ENCODE measurements around the gene CACNA1H. TPM values are rescaled to one million over a fixed set of nuclear protein-coding genes. Genes with fewer than 3 reads are reported as not detected.
"Not testable (repeated sequence)": the region's sequence is repeated elsewhere in the genome, so short reads cannot be mapped to it uniquely, and the experiment has no call there.

CACNA1H gene
- total RNA-seq, 1 donor from 2014 or later = 3.2 TPM

GRCh38 chr16:1255276-1256122 lies 102.6 kb downstream of the CACNA1H start, which contains the start of gene TPSD1:
Gene TPSD1, plus strand, starts transcription at chr16:1256069. Its CDS starts 212 bp downstream, at chr16:1256281.
- DNase-seq; intact Hi-C loops (cut with micrococcal nuclease); ATAC-seq: not testable (repeated sequence)

DNA sequence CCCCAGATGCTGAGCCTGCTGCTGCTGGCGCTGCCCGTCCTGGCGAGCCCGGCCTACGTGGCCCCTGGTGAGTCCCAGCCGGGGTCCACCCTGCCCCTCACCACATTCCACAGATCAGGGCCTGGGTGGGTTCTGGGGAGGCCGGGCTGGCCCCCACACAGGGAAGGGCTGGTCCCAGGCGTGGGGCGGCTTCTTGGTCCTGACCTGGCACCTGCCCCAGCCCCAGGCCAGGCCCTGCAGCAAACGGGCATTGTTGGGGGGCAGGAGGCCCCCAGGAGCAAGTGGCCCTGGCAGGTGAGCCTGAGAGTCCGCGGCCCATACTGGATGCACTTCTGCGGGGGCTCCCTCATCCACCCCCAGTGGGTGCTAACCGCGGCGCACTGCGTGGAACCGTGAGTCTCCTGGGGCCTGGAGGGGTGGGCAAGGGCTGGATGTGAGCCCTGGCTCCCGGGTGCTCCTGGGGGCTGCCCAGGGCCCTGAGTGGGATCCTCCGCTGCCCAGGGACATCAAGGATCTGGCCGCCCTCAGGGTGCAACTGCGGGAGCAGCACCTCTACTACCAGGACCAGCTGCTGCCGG lies 103.5 kb downstream of the CACNA1H start:
- not testable (repeated sequence) for DNase-seq

GRCh38 chr16:1256874-1257322 lies 104.0 kb downstream of the CACNA1H start:
- DNase-seq = no peak
- intact Hi-C loops (cut with micrococcal nuclease) = no loop called here

More for the DNA sequence above, 103.5 kb downstream of the CACNA1H start:
- ATAC-seq; intact Hi-C loops (cut with micrococcal nuclease): not testable (repeated sequence)

GRCh38 chr16:1257561-1258224 lies 104.8 kb downstream of the CACNA1H start:
- DNase-seq (no peak), ATAC-seq (no peak)
- intact Hi-C loops (cut with micrococcal nuclease) = no loop called here

More at GRCh38 chr16:1256874-1257322, 104.0 kb downstream of the CACNA1H start:
- no peak for ATAC-seq

DNA sequence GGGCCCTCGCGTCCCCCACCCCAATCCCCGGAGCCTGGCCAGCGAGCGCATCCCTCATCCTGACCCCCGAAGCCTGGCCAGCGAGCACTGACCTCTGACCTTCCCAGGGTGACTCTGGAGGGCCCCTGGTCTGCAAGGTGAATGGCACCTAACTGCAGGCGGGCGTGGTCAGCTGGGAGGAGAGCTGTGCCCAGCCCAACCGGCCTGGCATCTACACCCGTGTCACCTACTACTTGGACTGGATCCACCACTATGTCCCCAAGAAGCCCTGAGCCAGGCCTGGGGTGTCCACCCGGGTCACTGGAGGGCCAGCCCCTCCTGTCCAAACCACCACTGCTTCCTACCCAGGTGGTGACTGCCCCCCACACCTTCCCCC lies 105.3 kb downstream of the CACNA1H start:
- no peak for DNase-seq
- no peak for ATAC-seq
- intact Hi-C loops (cut with micrococcal nuclease) = no loop called here

- DNase-seq (no peak), ATAC-seq (no peak)
Measured at GRCh38 chr16:1258906-1259759, 106.2 kb downstream of the CACNA1H start.

DNA sequence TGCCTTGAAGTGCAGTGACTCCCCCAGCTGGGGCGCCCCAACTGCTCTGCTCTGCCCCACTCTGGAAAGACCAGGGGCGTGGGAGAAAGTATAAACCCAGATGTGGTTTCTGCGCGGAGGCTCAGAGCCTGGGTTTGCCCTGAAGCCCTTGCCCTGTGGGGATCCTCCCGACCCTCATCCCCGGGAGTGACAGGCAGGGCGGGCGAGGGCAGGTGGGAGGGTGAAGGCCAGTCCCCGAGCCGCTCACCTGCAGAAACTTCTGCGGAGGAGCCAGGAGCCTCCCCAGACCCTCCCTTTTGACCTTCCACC lies 106.8 kb downstream of the CACNA1H start:
- ATAC-seq = no peak
- DNase-seq = no peak
- intact Hi-C loops (cut with micrococcal nuclease) = no loop called here

More at GRCh38 chr16:1258906-1259759, 106.2 kb downstream of the CACNA1H start:
- intact Hi-C loops (cut with micrococcal nuclease) = no loop called here

- intact Hi-C loops (cut with micrococcal nuclease) = no loop called here
- no peak for ATAC-seq
- no peak for DNase-seq
Measured at GRCh38 chr16:1260101-1260680, 107.3 kb downstream of the CACNA1H start.

- ATAC-seq (no peak), DNase-seq (no peak)
- intact Hi-C loops (cut with micrococcal nuclease) = no loop called here
Measured at GRCh38 chr16:1261131-1261892, 108.4 kb downstream of the CACNA1H start.

DNA sequence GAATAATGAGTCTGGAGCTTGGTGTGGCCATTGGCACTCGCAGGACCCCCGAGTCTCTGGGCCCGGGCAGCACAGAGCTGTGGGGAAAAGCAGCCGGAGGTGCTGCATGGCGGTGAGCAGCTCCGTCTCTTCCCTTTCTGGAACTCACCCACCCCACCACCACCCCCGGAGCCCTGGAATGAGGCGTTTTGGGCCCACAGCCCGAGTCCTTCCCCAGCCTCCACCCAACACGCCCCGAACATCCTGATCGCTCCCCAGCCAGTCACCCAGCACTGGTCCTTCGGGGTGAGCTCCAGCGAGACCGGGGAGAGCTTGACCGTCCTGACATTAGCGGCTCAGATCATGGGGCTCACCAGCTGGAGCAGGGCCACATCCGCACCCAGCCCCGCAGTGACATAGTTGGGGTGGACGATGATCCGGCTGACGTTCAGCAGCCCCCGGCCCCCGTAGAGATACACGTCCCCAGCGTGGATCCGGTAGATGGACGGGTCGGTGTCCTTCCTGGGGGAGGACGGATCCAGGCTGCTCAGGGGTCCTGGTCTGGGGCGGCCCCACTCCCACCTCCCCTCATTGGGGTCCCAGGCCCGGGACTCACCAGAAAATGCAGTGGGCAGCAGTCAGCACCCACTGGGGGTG lies 109.4 kb downstream of the CACNA1H start:
- no peak for ATAC-seq
- intact Hi-C loops (cut with micrococcal nuclease) = no loop called here

DNA sequence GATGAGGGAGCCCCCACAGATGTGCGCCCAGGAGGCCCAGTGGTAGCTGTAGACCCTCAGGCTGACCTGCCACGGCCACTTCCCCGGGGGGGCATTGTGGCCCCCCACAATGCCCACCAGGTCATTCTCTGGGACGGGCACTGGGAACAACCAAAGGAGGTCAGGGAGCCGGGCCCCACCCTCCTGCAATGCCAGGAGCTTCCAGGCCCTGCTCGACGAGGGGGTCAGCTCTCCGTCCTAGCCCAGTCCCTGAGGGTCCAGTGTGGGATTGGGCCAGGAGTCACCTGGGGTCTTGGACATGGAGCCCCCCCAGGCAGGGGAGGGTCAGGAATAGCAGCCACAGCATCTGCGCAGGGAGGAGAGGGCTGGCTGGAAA lies 109.9 kb downstream of the CACNA1H start:
- ATAC-seq = no peak
- intact Hi-C loops (cut with micrococcal nuclease) = no loop called here
- no peak for DNase-seq

More for the DNA sequence above, 109.4 kb downstream of the CACNA1H start:
- DNase-seq = no peak

- DNase-seq (no peak), ATAC-seq (no peak)
- intact Hi-C loops (cut with micrococcal nuclease) = no loop called here
Measured at GRCh38 chr16:1263591-1264344, 110.9 kb downstream of the CACNA1H start.

DNA sequence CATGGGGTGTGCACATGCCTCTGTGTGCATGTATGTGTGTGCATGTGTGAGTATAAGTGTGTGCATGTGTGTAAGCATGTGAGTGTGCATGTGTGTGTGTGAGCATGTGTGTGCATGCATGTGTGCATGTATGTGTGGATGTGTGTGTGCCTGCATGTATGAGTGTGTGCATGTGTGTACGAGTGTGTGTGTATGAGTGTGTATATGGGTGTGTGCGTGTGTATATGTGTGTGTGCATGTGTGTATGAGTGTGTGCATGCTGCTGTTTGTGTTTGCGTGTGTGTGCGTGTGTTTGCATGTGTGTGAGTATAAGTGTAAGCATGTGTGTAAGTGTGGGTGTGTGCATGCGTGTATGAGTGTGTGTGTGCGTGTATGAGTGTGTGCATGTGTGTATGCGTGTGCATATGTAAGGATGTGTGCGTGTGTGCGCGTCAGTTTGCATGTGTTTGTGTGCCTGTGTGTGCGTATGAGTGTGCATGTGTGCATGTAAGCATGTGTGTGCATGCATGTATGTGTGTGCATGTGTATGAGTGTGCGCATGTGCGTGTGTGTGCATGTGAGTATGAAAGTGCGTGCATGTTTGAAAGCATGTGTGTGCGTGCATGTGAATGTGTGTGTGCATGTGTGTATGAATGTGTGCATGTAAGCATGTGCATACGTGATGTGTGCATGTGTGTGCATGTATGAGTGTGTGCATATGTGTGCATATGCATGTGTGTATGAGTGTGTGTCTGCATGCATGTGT lies 111.6 kb downstream of the CACNA1H start:
- DNase-seq (no peak), ATAC-seq (no peak)
- intact Hi-C loops (cut with micrococcal nuclease) = no loop called here

- ATAC-seq (no peak), DNase-seq (no peak)
Measured at GRCh38 chr16:1265090-1265630, 112.3 kb downstream of the CACNA1H start.

GRCh38 chr16:1265826-1266225 lies 112.9 kb downstream of the CACNA1H start:
- ATAC-seq = no peak
- intact Hi-C loops (cut with micrococcal nuclease) = no loop called here
- DNase-seq = no peak

More at GRCh38 chr16:1265090-1265630, 112.3 kb downstream of the CACNA1H start:
- intact Hi-C loops (cut with micrococcal nuclease) = no loop called here

DNA sequence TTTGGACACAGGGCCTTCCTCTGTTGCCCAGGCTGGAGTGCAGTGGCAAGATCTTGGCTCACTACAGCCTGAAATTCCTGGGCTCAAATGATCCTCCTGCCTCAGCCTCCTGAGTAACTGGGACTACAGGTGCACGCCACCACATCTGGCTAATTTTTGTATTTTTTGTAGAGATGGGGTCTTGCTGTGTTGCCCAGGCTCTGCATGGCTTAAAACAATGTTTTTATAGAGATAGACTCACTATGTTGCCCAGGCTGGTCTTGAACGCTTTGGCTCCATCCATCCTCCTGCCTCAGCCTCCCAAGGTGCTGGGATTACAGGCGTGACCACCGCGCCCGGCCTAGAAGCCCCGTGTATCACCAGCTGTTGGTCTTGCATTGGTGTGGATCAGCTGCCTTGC lies 116.5 kb downstream of the CACNA1H start:
- ATAC-seq; DNase-seq; intact Hi-C loops (cut with micrococcal nuclease): not testable (repeated sequence)

Measured in left ventricle myocardium superior (tissue), 1 donor.